Liver (tissue), 9 donors: Measurements from ENCODE around the gene TGFBR3. TPM values are rescaled to one million over a fixed set of nuclear protein-coding genes. Genes with fewer than 3 reads are reported as not detected.
A peak's percentile ranks its signal among the peaks of the same experiment; 100 is the strongest.

Source experiments
- DNase-seq: peaks from one replicate; pipeline ENCODE4 v3.0.0-alpha.2; 2017; ENCODE audit warnings: low spot score
- H3K27ac ChIP-seq, 2 donors: one replicate each; pipeline ENCODE4 v1.7.0; 2013; ENCODE audit warnings: inconsistent platforms in 2 of 2, low read length in 2 of 2, control low read depth in 1 of 2, low read depth in 1 of 2, mild to moderate bottlenecking in 1 of 2
- H3K27me3 ChIP-seq, 4 donors: one replicate each; pipeline versions ENCODE4 v1.6.1 to v1.7.0; 2013; ENCODE audit warnings: low read length in 3 of 4, inconsistent platforms in 1 of 4, mild to moderate bottlenecking in 1 of 4, moderate library complexity in 1 of 4; ENCODE audit not compliant: control insufficient read depth in 4 of 4, insufficient read depth in 4 of 4
- H3K36me3 ChIP-seq, 4 donors: one replicate each; pipeline versions ENCODE4 v1.6.1 to v1.7.0; 2013; ENCODE audit warnings: low read length in 3 of 4, mild to moderate bottlenecking in 3 of 4, low read depth in 1 of 4, moderate library complexity in 1 of 4; ENCODE audit not compliant: control insufficient read depth in 4 of 4, insufficient read depth in 3 of 4
- H3K4me1 ChIP-seq, 4 donors: one replicate each; pipeline versions ENCODE4 v1.6.1 to v1.7.0; 2013; ENCODE audit warnings: low read length in 3 of 4, mild to moderate bottlenecking in 3 of 4, moderate library complexity in 1 of 4; ENCODE audit not compliant: control insufficient read depth in 4 of 4, insufficient read depth in 4 of 4
- H3K4me3 ChIP-seq, 3 donors: one replicate each; pipeline versions ENCODE4 v1.6.1 to v1.7.0; 2013; ENCODE audit warnings: low read length in 3 of 3, control low read depth in 1 of 3, low read depth in 1 of 3, mild to moderate bottlenecking in 1 of 3
- H3K9ac ChIP-seq, 2 donors: one replicate each; pipeline ENCODE4 v1.7.0; 2013; ENCODE audit warnings: low read length in 2 of 2, mild to moderate bottlenecking in 2 of 2, moderate library complexity in 2 of 2, control low read depth in 1 of 2, low read depth in 1 of 2
- H3K9me3 ChIP-seq, 4 donors: one replicate each; pipeline versions ENCODE4 v1.6.1 to v1.7.0; 2013; ENCODE audit warnings: low read length in 3 of 4; ENCODE audit not compliant: control insufficient read depth in 4 of 4
- FOXA1 ChIP-seq: IDR thresholded peaks from 2 replicates; pipeline ENCODE4 v1.6.1; 2016; ENCODE audit warnings: antibody characterized with exemption
- GABPA ChIP-seq, 2 donors: IDR thresholded peaks in 1 of 2; conservative IDR thresholded peaks in 1 of 2; 2 replicates each; pipeline ENCODE4 v1.6.1; 2016; ENCODE audit warnings: antibody characterized with exemption in 2 of 2, mild to moderate bottlenecking in 1 of 2, moderate library complexity in 1 of 2
- HNF4A ChIP-seq, 2 donors: conservative IDR thresholded peaks; 2 replicates each; pipeline ENCODE4 v1.6.1; 2016; ENCODE audit warnings: antibody characterized with exemption in 2 of 2, mild to moderate bottlenecking in 2 of 2
- HNF4G ChIP-seq: IDR thresholded peaks from 2 replicates; pipeline ENCODE4 v1.6.1; 2016; ENCODE audit warnings: antibody characterized with exemption
- MAX ChIP-seq: IDR thresholded peaks from 2 replicates; pipeline ENCODE4 v1.6.1; 2016; ENCODE audit warnings: antibody characterized with exemption
- NR2F2 ChIP-seq: IDR thresholded peaks from 2 replicates; pipeline ENCODE4 v1.6.1; 2016; ENCODE audit warnings: antibody characterized with exemption
- RAD21 ChIP-seq, 2 donors: IDR thresholded peaks; 2 replicates each; pipeline ENCODE4 v1.6.1; 2016; ENCODE audit warnings: antibody characterized with exemption in 2 of 2, mild to moderate bottlenecking in 2 of 2
- REST ChIP-seq: IDR thresholded peaks from 2 replicates; pipeline ENCODE4 v1.6.1; 2016; ENCODE audit warnings: antibody characterized with exemption, mild to moderate bottlenecking
- RXRA ChIP-seq, 2 donors: IDR thresholded peaks; 2 replicates each; pipeline ENCODE4 v1.6.1; 2017 to 2018; ENCODE audit warnings: antibody characterized with exemption in 2 of 2, mild to moderate bottlenecking in 1 of 2
- SP1 ChIP-seq: IDR thresholded peaks from 2 replicates; pipeline ENCODE4 v1.6.1; 2018; ENCODE audit warnings: antibody characterized with exemption, mild to moderate bottlenecking
- TAF1 ChIP-seq: conservative IDR thresholded peaks from 2 replicates; pipeline ENCODE4 v1.6.1; 2016; ENCODE audit warnings: antibody characterized with exemption, mild to moderate bottlenecking
- WGBS: extraction: QIAGEN DNeasy Blood & Tissue Kit; methylation state at CpG from one replicate; pipeline ENCODE4 v1.1.7; 2013; 5-methylcytosine and 5-hydroxymethylcytosine counted together
- polyA plus RNA-seq, 2 donors: library from polyadenylated mRNA; stranded (reverse) in 1 of 2; unstranded in 1 of 2; fragments of 200-250 nt in 1 of 2; fragments of >200 nt in 1 of 2; fragmentation: Nextera tagmentation in 1 of 2; extraction: Ambion mirVana in 1 of 2; gene quantifications; one replicate each; pipeline versions ENCODE4 v1.2.1 to v1.2.3, GENCODE V29; 2013 to 2015
- total RNA-seq, 2 donors: library from RNA; depleted of rRNA; stranded (reverse); fragments of >200 nt; gene quantifications; one replicate each; pipeline ENCODE4 v1.2.3, GENCODE V29; 2014
- TF ChIP-seq, protein P1 (sequence below): IDR thresholded peaks from 2 replicates; pipeline ENCODE4 v1.6.1; 2016; ENCODE audit warnings: antibody characterized with exemption
- TF ChIP-seq, protein P2 (sequence below): IDR thresholded peaks from 2 replicates; pipeline ENCODE4 v1.6.1; 2016; ENCODE audit warnings: antibody characterized with exemption
- donor health status: healthy.
- donor health status: healthy.
- donor health status: healthy.
- donor health status: healthy.
- donor health status: healthy.

TGFBR3 gene
- total and polyA plus RNA-seq, 4 donors = 6.1 to 19.3 (median 9.9) TPM

GRCh38 chr1:91783423-91784170 is 102.4 kb downstream of the TGFBR3 start:
- H3K4me3 ChIP-seq = no peak overlapping the region
- H3K27me3 ChIP-seq = no peaks in the 10 kb centered on the region
- H3K36me3 ChIP-seq = peaks cover 0 to 3% (median 0%) of the 10 kb centered on the region in 4 donors
- 70% methylated on average over 7 of the region's 7 CpGs for WGBS
- H3K27ac ChIP-seq = no peak overlapping the region
- no peaks in the 10 kb centered on the region for H3K9me3 ChIP-seq
- TF ChIP-seq TAF1 = no peak
- TF ChIP-seq HNF4A (conservative IDR thresholded peaks at IDR 0.05) = no peak
- TF ChIP-seq FOXA1 = no peak
- TF ChIP-seq RAD21 (IDR thresholded peaks at IDR 0.05) = peak in 1 of 2 donors; percentile 13
- TF ChIP-seq SP1 = peak; percentile 8
- TF ChIP-seq RXRA (IDR thresholded peaks at IDR 0.05) = no peak
- TF ChIP-seq HNF4G = no peak
- H3K9ac ChIP-seq = no peak overlapping the region
- H3K4me1 ChIP-seq = peaks cover 0 to 3% (median under 1%) of the 10 kb centered on the region in 4 donors
- no peak for DNase-seq

GRCh38 chr1:91781901-91782622 is 103.9 kb downstream of the TGFBR3 start:
- no peaks in the 10 kb centered on the region for H3K9me3 ChIP-seq
- DNase-seq = no peak
- H3K27me3 ChIP-seq = no peaks in the 10 kb centered on the region
- no peak for TF ChIP-seq MAX
- TF ChIP-seq, protein P1, sequence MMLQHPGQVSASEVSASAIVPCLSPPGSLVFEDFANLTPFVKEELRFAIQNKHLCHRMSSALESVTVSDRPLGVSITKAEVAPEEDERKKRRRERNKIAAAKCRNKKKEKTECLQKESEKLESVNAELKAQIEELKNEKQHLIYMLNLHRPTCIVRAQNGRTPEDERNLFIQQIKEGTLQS = no peak
- TF ChIP-seq, protein P2, sequence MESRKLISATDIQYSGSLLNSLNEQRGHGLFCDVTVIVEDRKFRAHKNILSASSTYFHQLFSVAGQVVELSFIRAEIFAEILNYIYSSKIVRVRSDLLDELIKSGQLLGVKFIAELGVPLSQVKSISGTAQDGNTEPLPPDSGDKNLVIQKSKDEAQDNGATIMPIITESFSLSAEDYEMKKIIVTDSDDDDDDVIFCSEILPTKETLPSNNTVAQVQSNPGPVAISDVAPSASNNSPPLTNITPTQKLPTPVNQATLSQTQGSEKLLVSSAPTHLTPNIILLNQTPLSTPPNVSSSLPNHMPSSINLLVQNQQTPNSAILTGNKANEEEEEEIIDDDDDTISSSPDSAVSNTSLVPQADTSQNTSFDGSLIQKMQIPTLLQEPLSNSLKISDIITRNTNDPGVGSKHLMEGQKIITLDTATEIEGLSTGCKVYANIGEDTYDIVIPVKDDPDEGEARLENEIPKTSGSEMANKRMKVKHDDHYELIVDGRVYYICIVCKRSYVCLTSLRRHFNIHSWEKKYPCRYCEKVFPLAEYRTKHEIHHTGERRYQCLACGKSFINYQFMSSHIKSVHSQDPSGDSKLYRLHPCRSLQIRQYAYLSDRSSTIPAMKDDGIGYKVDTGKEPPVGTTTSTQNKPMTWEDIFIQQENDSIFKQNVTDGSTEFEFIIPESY = no peak
- no peak for TF ChIP-seq RXRA (IDR thresholded peaks at IDR 0.05)
- TF ChIP-seq GABPA (IDR thresholded peaks at IDR 0.05 in 1 of 2, conservative IDR thresholded peaks at IDR 0.05 in 1 of 2) = no peak
- no peak for TF ChIP-seq NR2F2
- no peak for TF ChIP-seq RAD21 (IDR thresholded peaks at IDR 0.05)
- TF ChIP-seq FOXA1 = no peak
- no peak for TF ChIP-seq REST
- H3K4me1 ChIP-seq = peaks cover 0 to 5% (median 2%) of the 10 kb centered on the region in 4 donors
- no peak overlapping the region for H3K4me3 ChIP-seq
- WGBS = 88% methylated on average over 10 of the region's 10 CpGs
- no peak overlapping the region for H3K9ac ChIP-seq
- H3K27ac ChIP-seq = no peak overlapping the region
- H3K36me3 ChIP-seq = peaks cover 0 to 3% (median 0%) of the 10 kb centered on the region in 4 donors
